OCI-LY1 (cell line): ENCODE results near the gene ASZ1.

Experiments used
- H2AFZ ChIP-seq: fragments of 200-600 bp; sonication (generic), shearing (Covaris generic); 2 replicates; pipeline ENCODE4 v1.6.0; 2014; ENCODE audit warnings: antibody characterized with exemption, mild to moderate bottlenecking, low read length
- H3F3A ChIP-seq: fragments of 200-600 bp; sonication (generic), shearing (Covaris generic); 2 replicates; pipeline ENCODE4 v1.6.0; 2014; ENCODE audit warnings: mild to moderate bottlenecking, antibody characterized with exemption, low read length, moderate library complexity; ENCODE audit not compliant: insufficient read depth
- H3K27ac ChIP-seq: fragments of 200-600 bp; sonication (generic); 2 replicates; pipeline ENCODE4 v1.5.1; 2014; ENCODE audit warnings: low read length, mixed run types, mild to moderate bottlenecking, low read depth; ENCODE audit not compliant: poor library complexity, severe bottlenecking
- H3K27me3 ChIP-seq: fragments of 200-600 bp; sonication (generic); 2 replicates; pipeline ENCODE4 v1.6.0; 2014; ENCODE audit warnings: antibody characterized with exemption, mild to moderate bottlenecking, low read length, moderate library complexity; ENCODE audit not compliant: insufficient read depth
- H3K36me3 ChIP-seq: fragments of 200-600 bp; sonication (generic); 2 replicates; pipeline ENCODE4 v1.6.1; 2014; ENCODE audit warnings: mild to moderate bottlenecking, antibody characterized with exemption, low read length, moderate library complexity, mixed read lengths; ENCODE audit not compliant: insufficient read depth
- H3K4me1 ChIP-seq: fragments of 200-600 bp; sonication (generic); 2 replicates; pipeline ENCODE4 v1.5.1; 2014; ENCODE audit warnings: mild to moderate bottlenecking, low read length, moderate library complexity; ENCODE audit not compliant: insufficient read depth, severe bottlenecking
- H3K4me2 ChIP-seq: fragments of 200-600 bp; sonication (generic), shearing (Covaris generic); 2 replicates; pipeline ENCODE4 v1.6.1; 2014; ENCODE audit warnings: low read length
- H3K4me3 ChIP-seq: fragments of 200-600 bp; sonication (generic); 2 replicates; pipeline ENCODE4 v1.5.1; 2014; ENCODE audit warnings: low read length, low read depth, mild to moderate bottlenecking, mixed read lengths; ENCODE audit not compliant: poor library complexity, severe bottlenecking
- H3K79me2 ChIP-seq: fragments of 200-600 bp; shearing (Covaris generic); 2 replicates; pipeline ENCODE4 v1.6.1; 2016; ENCODE audit warnings: mixed run types, low read length, mixed read lengths; ENCODE audit not compliant: insufficient read depth
- H3K9ac ChIP-seq: fragments of 200-600 bp; sonication (generic), shearing (Covaris generic); 2 replicates; pipeline ENCODE4 v1.6.1; 2014; ENCODE audit warnings: mild to moderate bottlenecking, low read length, mixed read lengths
- H3K9me2 ChIP-seq: fragments of 200-600 bp; sonication (generic), shearing (Covaris generic); 2 replicates; pipeline ENCODE4 v1.6.1; 2014; ENCODE audit warnings: low read depth, mild to moderate bottlenecking, low read length, mixed read lengths
- H3K9me3 ChIP-seq: fragments of 200-600 bp; shearing (Covaris generic); 2 replicates; pipeline ENCODE4 v1.6.1; 2014; ENCODE audit warnings: low read length, mixed read lengths
- H4K20me1 ChIP-seq: fragments of 200-600 bp; sonication (generic), shearing (Covaris generic); 2 replicates; pipeline ENCODE4 v1.6.0; 2016; ENCODE audit warnings: mild to moderate bottlenecking, low read length; ENCODE audit not compliant: insufficient read depth
- EZH2 ChIP-seq: fragments of 200-600 bp; sonication (generic), shearing (Covaris generic); IDR thresholded peaks from 2 replicates; pipeline ENCODE4 v1.8.0; 2017; ENCODE audit warnings: borderline replicate concordance, mixed run types, mild to moderate bottlenecking, antibody characterized with exemption, low read length, moderate library complexity, mixed read lengths
- TF ChIP-seq, protein P1 (sequence below): fragments of 200-600 bp; sonication (generic), shearing (Covaris generic); IDR thresholded peaks from 2 replicates; pipeline ENCODE4 v1.5.1; 2017; ENCODE audit warnings: mild to moderate bottlenecking, antibody characterized with exemption, low read length, moderate library complexity, mixed read lengths

ASZ1 gene

DNA sequence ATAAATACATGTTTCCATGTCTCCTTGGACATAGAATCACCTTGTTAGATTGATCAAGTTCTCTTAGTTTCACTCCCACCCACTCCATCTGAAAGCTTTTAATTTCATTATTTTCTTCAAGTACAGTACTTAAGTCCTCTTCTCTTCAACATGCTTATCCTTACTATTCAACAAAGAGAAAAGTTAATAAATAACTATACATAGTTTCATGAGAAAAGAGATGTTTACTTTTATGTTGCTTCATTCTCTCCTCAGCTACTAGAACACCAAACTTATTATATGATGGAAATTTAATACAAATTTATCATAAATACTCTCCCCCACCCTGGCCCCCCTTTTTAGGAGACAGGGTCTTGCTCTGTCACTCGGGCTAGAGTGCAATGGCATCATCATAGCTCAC lies 33.5 kb downstream of the ASZ1 start:
- Histone ChIP-seq H3K79me2 (no peaks in the 10 kb centered on the region), H3F3A (no peaks in the 10 kb centered on the region), H3K9ac (no peak overlapping the region), H4K20me1 (no peaks in the 10 kb centered on the region), H3K9me2 (no peaks in the 10 kb centered on the region), H3K36me3 (no peaks in the 10 kb centered on the region), H3K4me3 (no peak overlapping the region), H3K4me1 (no peaks in the 10 kb centered on the region), H2AFZ (no peak overlapping the region), H3K27ac (no peak overlapping the region), H3K9me3 (no peaks in the 10 kb centered on the region), H3K27me3 (no peaks in the 10 kb centered on the region), H3K4me2 (no peak overlapping the region)
- TF ChIP-seq, protein P1, sequence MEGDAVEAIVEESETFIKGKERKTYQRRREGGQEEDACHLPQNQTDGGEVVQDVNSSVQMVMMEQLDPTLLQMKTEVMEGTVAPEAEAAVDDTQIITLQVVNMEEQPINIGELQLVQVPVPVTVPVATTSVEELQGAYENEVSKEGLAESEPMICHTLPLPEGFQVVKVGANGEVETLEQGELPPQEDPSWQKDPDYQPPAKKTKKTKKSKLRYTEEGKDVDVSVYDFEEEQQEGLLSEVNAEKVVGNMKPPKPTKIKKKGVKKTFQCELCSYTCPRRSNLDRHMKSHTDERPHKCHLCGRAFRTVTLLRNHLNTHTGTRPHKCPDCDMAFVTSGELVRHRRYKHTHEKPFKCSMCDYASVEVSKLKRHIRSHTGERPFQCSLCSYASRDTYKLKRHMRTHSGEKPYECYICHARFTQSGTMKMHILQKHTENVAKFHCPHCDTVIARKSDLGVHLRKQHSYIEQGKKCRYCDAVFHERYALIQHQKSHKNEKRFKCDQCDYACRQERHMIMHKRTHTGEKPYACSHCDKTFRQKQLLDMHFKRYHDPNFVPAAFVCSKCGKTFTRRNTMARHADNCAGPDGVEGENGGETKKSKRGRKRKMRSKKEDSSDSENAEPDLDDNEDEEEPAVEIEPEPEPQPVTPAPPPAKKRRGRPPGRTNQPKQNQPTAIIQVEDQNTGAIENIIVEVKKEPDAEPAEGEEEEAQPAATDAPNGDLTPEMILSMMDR = no peak
- TF ChIP-seq EZH2 = no peak

DNA sequence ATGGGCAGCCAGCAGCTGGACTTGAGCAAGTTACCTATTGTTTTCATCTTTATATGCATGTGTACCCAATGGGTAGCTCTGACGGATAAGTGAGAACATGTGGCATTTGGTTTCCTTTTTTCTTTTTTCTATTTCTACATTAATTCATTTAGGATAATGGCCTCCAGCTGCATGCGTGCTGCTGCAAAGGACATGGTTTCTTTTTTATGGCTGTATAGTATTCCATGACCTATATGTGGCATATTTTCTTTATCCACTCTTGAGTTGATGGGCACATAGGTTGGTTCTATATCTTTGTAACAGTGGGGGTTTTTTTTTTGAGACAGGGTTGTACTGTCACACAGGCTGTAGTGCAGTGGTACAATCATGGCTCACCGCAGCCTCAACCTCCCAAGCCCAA lies 37.4 kb downstream of the ASZ1 start:
- Histone ChIP-seq H3K9me3 (no peaks in the 10 kb centered on the region), H3F3A (no peaks in the 10 kb centered on the region), H3K27me3 (no peaks in the 10 kb centered on the region), H3K9ac (no peak overlapping the region), H3K9me2 (no peaks in the 10 kb centered on the region), H3K79me2 (no peaks in the 10 kb centered on the region), H4K20me1 (no peaks in the 10 kb centered on the region), H3K36me3 (no peaks in the 10 kb centered on the region), H3K4me3 (no peak overlapping the region), H3K4me1 (no peaks in the 10 kb centered on the region), H3K4me2 (no peak overlapping the region), H3K27ac (no peak overlapping the region), H2AFZ (no peak overlapping the region)
- TF ChIP-seq EZH2 = no peak
- TF ChIP-seq, protein P1 = no peak

DNA sequence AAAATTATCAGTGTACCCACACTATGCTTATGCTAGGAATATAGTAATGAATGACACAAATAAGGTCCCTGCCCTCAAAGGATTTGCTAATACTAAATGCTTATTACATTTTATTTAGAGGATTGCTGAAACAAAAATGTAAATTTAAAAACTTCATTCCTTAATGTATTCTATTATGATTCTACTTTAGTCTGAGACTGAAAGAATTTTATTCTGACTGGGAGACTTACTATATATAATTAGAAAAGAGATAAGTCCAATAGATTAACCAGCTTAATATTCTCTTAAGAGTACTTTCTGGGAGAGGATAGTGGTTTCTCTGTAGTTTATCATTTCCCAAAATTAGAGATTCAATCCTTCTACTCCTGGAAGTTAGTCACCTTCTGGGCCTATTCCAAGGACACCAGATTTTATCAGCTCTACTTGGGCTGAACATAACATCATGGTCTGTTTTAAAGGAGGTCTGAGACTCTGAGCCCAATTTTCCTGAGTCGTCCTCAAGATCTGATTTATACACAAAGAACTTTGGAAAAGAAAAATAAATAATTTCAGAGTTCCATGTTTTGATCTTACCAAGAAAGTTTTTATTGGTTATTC lies 41.1 kb downstream of the ASZ1 start:
- no peak overlapping the region for H2AFZ ChIP-seq
- H3K9me3 ChIP-seq = no peaks in the 10 kb centered on the region
- H3K4me3 ChIP-seq = no peak overlapping the region
- no peaks in the 10 kb centered on the region for H3K4me1 ChIP-seq
- no peaks in the 10 kb centered on the region for H3K36me3 ChIP-seq
- no peaks in the 10 kb centered on the region for H4K20me1 ChIP-seq
- H3F3A ChIP-seq = no peaks in the 10 kb centered on the region
- H3K9me2 ChIP-seq = no peaks in the 10 kb centered on the region
- H3K27ac ChIP-seq = no peak overlapping the region
- no peak overlapping the region for H3K9ac ChIP-seq
- TF ChIP-seq, protein P1 = no peak
- no peak for TF ChIP-seq EZH2
- no peak overlapping the region for H3K4me2 ChIP-seq
- H3K27me3 ChIP-seq = no peaks in the 10 kb centered on the region
- no peaks in the 10 kb centered on the region for H3K79me2 ChIP-seq
